SK-N-DZ (cell line): ENCODE data around the gene SREK1.

ENCODE experiments used
- DNase-seq: peaks from one replicate; pipeline ENCODE4 v3.0.0-alpha.2; 2015; ENCODE audit warnings: low spot score

Gene SREK1

DNA sequence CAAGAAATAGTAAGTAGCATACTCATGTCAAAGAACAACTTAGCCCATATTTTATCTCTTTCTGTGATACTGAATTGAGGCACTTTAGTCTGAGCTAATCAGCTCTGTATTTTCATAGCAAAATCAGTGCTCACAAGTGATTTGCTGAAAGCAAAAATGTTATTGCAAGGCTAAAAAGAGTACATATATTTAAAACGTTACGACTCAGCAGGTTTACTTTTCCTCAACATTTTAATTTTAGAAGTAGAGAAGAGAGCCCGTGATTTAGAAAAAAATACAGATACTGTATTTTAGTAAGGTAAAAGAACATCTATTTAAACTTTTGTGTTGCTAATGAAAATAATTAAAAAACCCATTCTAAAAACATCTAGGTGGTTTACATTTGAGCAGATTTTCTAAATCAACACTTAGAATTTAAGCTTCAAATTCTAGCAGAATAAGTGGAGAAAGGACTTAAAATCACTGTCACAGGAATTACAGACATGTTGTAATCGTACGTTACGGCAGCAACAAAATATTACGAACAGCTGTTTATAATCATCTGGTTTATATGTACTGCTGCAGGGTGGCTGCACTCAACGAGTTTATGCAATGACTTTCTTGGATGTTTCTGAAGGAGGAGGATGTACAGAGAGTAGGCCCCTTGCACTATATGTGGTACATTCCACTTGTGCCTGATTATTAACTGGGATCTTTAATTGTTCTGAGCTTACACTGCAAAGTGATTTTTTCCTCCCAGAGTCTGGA lies 20.1 kb downstream of the SREK1 start:
- no peak for DNase-seq

DNA sequence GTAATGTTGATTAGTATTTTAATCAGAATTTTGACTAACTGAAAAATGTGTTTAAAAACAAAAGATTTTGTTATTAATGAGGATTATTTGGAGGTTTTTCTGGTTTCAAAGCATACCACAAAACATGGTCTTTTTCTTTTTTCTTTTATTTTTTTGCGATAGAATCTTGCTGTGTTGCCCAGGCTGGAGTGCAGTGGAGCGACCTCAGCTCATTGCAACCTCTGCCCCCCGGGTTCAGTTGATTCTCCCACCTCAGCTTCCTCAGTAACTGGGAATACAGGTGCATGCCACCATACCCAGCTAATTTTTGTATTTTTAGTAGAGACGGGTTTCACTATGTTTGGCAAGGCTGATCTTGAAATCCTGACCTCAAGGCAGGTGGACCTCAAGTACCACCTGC lies 24.1 kb downstream of the SREK1 start:
- no peak for DNase-seq

DNA sequence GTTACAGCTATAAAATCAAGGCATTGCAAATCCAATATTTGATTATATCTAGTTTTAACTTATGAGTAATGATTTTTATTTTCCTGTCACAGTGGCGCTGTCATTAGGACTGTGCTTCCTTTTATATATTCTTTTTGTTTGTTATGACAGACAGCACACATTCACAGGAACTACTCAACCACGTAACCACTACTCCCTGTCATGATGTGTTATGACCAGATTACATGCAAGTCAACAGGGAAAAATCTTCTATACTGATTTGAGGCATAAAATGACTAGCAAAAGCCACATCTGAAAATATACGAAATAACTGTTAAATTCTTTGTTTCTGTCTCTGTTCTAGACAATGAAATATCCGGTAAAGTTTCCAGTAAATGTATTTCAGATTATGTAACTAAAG lies 25.4 kb downstream of the SREK1 start:
- DNase-seq, result no peak

- no peak for DNase-seq
These were observed 26.3 kb downstream of the SREK1 start for GRCh38 chr5:66170195-66170919.

DNA sequence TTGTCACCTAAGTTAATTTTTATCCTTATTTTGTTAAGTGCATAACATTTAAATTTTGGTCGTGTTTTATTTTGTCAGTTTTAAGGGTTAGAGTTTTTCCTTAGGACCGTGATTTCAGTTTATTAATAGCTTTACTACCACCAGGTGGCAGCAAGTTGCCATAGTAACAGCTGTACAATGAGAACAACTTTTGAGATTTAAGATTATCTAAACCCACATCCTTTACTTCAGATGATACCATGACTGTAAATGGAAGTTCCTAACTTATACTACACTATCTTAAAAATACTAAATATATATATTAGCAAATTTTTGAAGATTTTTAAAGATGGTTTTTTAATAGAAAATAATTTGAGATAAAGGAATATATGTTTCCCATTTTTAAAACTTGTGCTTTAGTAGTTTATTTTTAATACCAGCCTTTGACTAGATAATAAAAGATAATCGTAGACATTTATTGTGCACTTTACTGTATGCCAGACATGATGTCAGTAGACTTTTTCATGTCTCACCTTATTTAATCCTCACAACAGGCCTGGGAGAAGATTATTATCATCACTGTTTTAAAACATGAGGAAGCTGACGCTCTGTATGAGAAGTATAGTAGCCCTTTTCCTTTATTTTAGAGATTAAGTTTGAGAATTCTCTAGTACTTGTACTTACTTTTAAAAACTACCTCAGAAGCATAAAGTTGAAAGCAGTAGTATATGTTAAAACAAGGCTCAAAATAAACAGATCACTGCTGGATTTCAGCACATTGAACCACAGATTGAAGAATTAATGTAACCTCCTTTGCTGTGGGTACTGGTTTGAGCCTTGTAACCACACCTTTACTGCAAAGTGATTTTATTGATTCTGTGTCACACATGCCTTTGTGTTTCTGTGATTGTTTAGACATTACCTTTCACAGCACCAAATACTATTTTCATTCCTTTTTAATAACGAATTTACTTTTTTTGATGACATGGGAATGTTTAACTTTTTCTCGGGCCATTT lies 27.5 kb downstream of the SREK1 start:
- DNase-seq, result peak; percentile 33

DNA sequence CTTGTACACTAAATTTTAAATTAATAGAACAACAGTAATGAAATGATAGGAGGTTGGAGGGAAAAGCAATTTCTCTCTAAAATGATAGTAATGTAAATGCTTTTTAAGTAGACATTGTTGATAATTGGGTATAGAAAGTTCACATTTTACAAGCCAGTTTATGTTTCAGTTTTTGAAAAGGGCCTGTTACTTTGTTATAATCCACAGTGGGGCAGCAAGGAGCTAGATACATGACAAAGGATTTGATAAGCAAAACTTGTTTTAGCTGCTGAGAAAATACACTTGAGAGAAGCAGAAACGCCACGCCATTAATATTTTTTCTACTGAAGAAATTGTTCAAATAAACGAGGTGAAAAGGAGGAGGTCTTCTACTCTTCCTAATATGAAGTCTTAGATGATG lies 30.2 kb downstream of the SREK1 start:
- DNase-seq, result no peak

DNA sequence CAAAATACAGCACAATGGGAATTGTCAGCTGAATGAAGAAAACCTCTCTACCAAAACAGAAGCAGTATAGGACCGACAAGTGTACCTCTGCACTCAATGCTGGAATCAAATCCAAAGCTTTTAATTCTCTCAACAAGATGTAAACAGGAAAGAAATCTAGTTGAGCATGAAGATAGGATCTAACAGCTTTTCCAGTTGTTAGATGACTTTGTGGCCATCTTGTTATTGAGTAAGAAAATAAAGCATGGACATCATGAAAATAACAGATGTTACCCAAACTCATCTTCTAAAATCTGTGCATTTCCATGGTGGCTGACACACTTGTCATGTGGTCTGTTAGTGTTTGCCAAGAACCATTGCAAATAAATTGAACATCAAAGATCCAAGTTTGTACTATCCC lies 34.7 kb downstream of the SREK1 start:
- no peak for DNase-seq

- DNase-seq, result no peak
These were observed 35.4 kb downstream of the SREK1 start for GRCh38 chr5:66179297-66180051.

DNA sequence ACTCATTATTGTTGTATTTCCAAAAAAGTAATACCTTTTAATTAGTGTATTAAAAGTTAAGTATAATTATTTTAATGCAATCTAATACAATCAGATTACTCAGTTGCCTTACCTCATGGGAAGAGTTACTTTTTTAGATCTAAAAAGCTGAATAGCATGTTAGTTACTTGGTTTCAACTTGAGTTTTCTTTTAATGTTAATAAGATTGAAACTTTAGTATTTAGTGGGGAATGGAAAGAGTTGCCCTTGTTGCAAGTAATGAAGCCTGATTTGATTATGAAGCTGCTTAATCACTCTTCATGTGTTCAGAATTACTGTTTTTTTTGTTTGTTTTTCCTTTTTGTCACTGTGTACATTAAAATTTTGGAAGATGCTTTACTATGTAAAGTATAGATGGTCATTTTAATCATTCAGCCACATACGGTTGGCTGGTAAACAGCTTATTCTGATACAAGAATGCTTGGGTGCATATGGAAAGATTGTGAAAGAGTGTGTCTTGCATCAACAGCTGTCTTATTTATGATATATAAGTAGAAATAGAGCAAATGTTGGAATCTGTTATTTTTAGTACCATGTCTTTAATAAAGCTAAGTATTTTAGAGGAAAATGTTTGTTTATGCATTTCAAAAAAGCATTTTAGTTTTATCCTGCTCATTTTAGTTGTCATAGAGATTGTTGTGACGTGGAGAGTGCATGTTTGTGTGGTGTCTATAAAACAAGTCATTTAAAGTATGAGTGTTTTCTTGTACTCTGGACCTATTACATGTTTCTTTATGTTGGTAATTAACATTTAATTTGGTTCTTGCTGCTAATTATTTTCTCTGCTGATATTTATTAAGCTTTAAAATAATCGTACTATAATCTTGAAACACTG lies 36.4 kb downstream of the SREK1 start:
- DNase-seq, result no peak

DNA sequence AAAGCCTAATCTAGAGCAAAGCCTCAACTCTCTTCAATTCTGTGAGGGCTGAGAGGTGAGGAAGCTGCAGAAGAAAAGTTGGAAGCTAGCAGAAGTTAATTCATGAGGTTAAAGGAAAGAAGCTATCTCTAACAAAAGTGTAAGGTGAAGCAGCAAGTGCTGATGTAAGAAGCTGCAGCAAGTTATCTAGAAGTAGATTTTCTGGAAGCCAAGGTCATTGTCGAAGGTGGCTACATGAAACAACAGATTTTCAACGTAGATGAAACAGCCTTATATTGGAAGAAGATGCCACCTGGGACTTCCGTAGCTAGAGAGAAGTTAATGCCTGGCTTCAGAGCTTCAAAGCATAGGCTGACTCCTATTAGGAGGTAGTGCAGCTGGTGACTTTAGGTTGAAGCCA lies 42.0 kb downstream of the SREK1 start:
- DNase-seq, result no peak

GRCh38 chr5:66193419-66193818 lies 49.3 kb downstream of the SREK1 start:
- no peak for DNase-seq

DNA sequence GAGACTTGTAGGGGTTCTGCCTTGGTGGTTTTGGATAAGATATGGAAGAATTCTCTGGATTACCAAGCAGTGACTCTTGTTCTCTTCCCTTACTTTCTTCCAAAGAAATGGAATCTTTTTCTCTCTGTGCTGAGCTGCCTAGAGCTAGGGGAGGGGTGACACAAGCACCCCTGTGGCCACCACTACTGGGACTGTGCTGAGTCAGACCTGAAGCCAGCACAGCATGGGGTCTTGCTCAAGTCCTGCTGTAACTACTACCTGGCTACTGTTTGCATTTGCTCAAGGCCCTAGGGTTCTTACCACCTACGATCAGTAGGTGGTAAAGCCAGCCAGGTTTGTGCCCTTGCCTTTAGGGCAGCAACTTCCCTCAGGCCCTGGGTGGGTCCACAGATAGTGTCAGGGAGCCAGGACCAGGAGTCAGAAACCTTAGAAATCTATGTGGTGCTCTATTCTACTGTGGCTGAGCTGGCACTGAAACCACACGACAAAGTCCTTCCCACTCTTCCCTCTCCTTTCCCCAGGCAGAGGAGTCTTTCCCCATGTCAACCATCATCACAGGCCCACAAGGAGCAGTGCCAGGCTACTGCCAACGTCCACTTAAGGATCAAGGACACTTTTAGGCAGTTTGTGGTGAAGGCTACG lies 53.8 kb downstream of the SREK1 start:
- no peak for DNase-seq

GRCh38 chr5:66198837-66199236 lies 54.7 kb downstream of the SREK1 start:
- DNase-seq, result no peak

- DNase-seq, result no peak
These were observed 59.4 kb downstream of the SREK1 start for GRCh38 chr5:66203531-66203930.

DNA sequence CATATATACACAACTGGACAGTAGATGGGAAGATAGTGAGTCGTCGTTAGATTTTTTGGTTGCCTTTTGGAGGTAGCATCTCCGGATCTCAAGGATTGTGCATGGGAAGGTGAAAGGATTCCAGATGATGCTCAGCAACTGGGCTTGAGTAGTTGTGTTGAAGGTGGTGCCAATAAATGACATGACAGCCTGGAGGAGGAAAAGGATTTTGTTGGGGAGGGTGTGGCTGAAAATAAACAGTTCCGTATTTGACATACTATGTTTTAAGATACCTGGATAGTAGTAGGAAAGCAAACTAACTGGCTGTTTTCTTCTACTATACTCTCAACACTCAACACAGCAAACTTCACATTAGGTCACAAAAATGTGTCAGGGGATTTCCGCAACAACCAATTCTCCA lies 62.4 kb downstream of the SREK1 start:
- DNase-seq, result no peak

GRCh38 chr5:66207800-66208561 lies 63.9 kb downstream of the SREK1 start:
- DNase-seq, result no peak

DNA sequence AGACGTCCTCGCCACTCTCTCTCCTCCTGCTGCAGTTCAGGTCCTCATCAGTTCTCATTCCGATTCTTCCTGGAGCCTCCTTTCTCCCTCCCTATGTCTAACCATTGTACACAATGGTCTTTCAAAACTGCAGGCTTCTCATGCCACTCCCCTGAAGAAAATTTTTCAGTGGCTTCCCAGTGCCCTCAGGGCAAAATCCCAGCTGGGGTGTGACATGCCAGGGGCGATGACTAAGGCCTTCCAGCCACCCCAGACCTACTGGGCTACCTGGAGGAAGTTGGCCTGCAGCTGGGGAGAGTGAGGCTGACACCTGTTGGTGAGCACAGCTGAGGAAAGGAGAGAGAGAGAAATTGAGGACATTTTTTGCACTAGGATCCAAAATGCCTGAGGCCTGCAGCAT lies 65.2 kb downstream of the SREK1 start:
- DNase-seq, result no peak

DNA sequence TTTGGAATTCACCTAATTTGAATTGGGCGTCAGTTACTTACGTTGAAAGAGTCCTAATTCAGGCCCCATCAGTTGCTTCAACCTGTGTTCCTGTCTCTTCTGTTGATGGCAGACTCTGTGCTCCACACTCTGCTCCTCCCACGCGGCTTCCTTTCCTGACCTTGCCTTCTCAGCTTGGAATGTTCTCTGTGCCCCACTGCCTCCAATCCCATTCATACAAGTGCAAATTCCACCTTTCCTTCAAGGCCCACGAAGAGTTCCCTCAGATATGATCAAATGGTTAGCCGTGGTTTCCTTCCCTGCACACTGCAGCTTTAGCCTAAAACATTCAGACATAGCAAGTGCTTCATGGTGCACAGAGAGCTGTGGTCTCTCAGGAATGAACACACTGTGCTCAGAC lies 65.7 kb downstream of the SREK1 start:
- no peak for DNase-seq

GRCh38 chr5:66213533-66213932 lies 69.4 kb downstream of the SREK1 start:
- DNase-seq, result no peak
